ENCODE data around the gene MAGI2. TPM values are rescaled to one million over a fixed set of nuclear protein-coding genes. Genes with fewer than 3 reads are reported as not detected.
"Not testable (repeated sequence)": the region's sequence is repeated elsewhere in the genome, so short reads cannot be mapped to it uniquely, and the experiment has no call there.

The MAGI2 gene
- polyA plus RNA-seq, 1 donor, result 37.2 TPM

DNA sequence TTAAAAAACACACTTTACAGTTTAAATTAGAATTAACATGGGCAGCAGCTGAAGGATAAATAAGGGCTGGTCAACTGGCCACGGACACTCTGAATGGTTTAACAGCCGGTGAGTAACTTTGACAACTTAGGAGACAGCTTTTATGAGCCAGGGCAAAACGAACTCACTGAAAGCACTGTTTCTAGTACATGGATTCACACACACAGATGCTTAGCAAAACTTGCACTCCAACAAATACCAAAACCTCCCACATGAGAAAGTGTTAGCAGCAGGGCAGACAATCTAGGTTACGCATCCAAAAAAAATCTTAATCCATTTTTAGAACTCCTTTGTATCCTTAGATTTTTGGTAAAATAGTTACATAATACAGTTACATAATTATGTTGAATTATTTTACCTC, 1168.5 kb downstream of the MAGI2 start:
- DNase-seq, result no peak

DNA sequence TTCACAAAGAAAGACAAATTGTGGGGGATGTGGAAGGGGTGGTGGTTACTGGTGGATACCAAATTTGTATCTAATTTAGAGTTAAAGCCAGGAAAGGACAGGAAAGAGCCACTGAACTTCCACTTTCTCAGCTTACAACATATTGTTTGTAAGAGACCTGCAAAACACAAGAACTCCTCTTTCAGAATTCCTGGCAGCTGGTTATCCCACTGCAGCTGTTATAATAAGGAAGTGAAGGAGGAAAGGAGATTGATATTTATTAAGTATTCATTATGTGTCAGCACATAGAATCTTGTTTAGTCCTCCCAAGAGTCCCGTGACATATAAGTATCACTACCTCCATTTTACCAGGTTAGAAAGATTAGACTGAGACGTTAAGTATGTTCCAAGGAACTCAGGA, 1173.2 kb downstream of the MAGI2 start:
- DNase-seq, result no peak

DNA sequence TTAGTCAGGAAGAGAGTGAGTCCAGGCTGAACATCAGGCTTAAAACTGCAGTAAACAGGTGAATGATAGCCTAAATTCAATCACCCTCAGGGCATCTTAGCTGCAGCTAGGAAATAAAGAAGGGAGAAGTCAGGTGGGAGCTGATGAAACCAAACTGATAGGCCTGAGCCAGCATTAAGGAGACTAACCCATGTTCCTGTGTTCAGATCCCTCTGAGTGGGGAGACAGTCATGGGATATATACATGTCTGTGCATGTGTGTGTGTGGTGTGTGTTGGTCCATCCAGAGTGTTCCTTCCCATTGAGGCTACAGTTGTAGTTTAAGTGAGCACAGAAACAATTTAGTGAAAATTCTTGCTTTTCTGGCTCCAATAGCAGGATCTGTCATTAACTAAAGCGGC, 1174.0 kb downstream of the MAGI2 start:
- no peak for DNase-seq

DNA sequence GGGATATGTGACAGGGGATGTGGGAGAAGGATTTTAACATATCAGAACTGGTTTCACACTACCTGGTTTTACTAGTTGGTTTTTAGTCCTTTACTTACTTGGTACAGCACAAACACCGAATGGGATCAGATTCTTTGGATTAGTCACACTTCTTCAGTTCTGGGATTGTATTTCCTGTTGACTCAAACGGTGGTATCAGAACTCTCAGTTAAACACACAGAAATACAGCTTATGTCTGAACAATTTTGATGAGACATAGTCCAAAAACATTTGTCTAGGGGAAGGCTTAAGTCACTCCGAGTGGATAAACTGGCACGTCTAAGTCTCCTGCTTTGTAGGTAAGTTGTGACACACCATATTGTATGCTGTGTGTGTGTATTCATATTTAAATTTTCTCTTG, 1174.4 kb downstream of the MAGI2 start:
- DNase-seq, result no peak

DNA sequence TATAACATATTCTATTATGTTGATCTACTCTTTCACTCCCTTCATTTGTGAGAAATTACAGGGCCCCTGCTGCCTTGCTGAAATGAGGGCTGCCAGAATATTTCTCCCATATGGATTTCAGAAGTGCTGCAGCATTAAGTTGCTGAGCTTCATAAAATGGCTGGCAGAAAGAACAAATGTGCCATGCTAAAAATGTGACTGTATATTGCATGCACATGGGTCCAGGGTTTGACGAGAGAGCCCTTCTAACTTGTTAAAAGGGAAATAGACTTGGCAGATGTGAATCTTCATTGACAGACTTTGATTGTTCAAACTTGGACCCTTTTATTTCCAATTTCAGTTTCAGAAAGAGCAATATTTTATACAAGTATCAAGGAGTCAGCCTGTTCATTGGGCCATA, 1186.3 kb downstream of the MAGI2 start:
- no peak for DNase-seq

DNA sequence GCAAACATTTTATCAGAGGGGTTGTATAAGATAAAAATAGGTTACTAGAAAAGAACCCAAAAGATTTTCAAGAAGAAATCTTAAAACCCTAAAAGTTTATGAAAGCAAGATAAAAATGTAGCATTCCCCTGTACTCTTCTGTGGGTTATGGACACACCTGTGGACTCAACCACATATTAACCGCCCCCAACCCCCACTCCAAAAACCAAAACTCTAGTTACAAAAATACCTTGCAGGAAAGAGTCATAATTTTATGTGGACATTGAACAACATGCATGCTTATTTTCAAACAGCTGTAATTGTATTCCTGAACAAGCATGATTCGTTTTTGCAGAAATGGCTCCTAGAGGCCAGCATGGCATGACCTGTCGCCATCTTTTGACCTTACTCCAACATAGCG, 1188.0 kb downstream of the MAGI2 start:
- DNase-seq, result no peak

DNA sequence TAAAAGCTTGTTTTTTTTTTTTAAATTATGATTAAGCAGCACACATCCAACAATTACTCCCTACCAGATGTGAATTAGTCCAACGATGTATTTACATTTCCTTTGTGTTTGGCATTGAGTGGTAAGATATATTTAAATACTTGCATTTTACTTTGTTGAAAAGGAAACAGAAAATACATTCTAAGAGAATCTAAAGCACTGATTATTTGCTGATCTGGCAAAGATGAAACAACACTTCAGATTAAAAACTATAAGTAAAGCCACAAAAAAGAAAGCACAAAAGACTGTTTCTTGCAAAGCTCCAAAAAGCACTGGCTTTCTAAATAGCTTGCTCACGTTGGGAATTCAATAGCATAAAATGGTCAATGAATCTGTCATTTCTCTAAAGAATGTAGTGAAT, 1188.4 kb downstream of the MAGI2 start:
- no peak for DNase-seq

DNA sequence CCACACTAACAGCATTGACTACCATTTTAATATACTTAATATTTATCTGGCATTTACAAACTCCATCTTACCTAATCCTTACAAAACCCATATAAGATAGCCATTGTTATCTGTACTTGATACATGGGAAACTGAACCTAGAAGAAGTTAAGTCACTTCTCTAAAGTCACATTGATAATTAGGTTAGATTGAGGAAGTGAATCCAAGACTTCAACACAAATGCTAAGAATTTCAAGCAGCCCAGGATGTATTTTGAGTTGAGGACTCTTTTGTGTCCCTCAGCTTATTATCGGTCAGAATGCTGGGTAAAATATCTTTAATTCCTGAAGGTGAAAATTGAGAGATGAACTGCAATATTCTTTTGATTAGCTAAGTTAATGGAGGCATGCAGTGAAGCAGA, 1189.4 kb downstream of the MAGI2 start:
- DNase-seq, result no peak

DNA sequence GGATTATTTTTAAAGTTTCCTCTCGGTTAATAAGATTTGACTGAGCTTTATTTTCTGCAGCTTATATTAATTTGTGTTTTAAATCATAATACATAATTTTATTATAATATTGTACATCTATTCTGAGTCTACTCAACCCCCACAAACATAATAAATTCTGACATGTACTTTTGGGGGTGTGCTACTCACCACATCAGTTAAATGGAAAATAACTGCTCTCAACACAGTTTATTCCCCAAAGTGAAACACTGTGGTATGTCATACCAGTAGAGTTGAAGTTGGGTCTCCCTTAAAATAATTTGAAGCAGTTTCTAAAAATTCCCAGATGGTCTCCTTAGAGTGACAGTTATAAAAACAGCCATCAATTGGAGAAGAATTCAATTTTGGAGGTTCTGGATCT, 1191.7 kb downstream of the MAGI2 start:
- DNase-seq, result no peak

DNA sequence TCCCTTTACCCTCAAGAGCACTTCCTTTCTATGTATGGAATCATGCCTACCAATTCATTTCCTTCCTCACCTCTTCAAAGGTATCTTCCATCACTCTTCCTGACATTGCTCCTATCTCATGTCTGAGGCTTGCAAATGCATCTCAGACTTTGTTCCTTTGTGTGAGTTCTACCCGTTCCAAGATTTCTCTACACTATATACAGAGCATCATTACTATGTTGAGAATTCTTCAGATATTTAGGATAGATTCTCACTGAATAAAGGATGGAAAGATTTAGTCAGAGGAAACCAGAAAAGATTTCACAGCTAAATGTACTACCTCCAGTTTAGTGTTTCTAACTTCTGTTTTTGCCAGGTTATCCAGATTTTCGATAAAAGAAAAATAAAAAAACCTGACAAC, 1192.2 kb downstream of the MAGI2 start:
- DNase-seq, result no peak

DNA sequence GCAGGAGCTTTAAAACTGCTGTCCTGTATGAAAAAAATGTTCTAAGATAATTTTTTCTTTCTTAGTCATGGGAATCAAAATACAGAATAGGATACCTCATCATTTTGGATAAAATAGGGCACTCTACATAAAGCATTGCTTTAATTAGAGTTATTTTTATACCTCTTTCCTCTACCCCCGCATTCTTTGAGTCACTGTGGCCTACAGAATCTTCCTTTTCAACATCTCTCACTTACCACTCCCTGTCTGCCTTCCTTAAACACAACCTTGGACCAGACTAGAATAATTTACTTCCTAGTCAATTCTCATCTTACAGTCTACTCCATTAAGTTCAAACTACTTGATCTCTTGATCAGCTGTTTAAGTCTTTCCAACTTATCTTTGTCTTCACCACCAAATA, 1192.6 kb downstream of the MAGI2 start:
- no peak for DNase-seq

DNA sequence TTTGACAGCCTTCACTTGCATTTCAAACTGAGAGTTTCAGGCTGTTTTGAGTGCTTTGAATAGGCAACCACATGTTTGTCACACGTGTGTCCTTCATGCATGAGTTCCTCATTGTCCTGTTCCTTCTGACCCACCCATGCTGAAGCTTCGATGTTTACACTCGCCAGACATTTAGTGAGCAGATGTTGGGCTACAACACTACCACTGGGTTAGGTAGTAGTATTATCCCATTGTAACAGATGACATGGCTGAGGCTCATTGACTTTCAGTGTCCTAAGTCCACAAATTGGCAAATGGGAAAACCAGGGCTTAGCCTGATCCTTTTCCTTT, 1198.8 kb downstream of the MAGI2 start:
- no peak for DNase-seq

DNA sequence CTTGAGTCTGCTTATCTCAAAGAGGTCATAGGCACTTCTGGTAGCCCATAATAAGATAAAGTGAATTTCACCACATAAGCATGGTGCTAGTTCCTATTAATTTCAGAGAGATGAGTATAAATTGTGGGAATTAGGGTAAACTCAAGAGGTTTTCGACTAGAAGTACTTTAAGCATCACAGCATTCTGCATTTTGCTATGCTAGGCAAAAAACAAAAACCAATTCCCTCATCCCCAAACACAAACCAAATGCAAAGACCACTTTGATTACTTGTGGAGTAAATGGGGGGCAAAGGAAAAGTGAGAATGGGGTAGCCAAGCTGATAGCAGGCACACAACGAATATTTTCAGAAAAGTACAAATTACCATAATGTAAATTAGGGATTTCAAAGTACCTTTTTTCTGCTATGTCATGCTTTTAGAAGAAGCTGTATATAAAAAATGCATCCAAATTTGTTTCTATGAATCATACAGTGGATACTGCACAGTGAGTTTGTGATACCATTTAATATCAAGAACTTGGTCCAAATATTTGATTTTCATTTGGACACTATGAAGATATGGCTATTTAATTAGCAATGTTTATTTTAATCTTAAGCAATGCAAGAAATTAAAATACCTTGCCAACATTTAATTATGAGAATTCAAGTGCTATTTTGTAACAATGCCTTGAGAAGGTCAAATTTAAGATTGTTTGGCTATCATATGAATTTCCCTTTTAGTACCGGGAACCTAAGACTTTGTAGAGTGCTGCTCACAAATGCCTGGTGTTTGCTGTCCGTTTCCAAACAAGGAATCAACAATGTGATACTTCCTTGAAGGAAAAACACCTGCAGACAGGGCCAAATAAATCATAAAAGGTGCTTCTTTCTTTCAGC, 1199.4 kb downstream of the MAGI2 start:
- DNase-seq, result no peak

DNA sequence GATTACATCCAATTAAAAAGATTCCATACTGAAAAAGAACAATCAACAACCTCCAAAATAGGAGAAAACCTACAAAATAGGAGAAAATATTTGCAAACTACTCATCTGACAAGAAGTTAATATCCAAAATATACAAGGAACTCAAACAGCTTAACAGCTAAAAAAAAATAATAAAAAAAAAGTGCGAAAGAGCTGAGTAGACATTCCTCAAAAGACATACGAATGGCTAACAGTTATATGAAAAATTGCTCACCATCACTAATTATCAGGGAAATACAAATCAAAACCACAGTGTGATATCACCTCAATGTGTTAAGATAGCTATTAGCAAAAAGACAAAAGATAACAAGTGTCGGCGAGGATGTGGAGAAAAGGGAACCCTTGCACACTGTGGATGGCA, 1204.6 kb downstream of the MAGI2 start:
- DNase-seq, result no peak

DNA sequence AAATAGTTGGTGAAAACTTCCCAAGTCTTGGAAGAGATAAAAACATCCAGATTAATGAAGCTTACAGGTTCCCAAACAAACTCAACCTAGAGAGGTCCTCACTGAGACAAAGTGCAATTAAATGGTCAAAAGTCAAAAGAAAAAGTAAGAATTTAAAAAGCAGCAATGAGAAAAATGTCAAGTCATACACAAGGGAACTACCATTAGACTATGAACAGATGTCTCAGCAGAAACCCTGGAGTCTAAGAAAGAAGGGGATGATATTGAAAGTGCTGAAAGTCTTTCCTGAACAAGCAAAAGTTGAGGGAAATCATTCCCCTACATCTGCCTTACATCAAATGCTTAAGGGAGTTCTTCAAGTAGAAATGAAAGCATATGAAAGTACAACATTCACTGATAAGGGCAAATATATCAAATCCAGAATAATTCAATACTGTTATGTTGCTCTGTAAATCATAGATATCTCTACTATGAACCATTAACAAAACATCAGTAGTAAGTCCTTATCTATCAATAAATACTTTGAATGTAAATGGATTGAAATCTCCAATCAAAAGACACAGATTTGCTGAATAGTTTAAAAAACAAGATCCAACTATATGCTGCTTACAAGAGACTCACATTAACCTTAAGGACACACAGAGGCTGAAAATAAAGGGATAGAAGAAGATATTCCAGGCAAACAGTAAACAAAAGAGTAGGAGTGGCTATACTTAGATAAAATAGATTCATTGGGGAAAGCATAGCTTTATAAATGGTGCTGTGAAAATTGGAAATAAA, 1205.4 kb downstream of the MAGI2 start:
- no peak for DNase-seq

DNA sequence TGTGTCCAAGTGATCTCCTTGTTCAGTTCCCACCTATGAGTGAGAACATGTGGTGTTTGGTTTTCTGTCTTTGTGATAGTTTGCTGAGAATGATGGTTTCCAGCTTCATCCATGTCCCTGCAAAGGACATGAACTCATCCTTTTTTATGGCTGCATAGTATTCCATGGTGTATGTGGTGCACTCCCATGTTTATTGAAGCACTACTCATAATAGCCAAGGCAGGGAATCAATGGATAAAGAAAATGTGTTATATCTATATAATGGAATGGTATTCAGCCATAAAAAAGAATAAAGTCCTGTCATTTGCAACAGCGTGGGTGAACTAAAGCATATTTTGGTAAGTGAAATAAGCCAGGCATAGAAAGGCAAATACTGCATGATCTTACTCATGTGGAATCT, 1213.3 kb downstream of the MAGI2 start:
- DNase-seq, result not testable (repeated sequence)

DNA sequence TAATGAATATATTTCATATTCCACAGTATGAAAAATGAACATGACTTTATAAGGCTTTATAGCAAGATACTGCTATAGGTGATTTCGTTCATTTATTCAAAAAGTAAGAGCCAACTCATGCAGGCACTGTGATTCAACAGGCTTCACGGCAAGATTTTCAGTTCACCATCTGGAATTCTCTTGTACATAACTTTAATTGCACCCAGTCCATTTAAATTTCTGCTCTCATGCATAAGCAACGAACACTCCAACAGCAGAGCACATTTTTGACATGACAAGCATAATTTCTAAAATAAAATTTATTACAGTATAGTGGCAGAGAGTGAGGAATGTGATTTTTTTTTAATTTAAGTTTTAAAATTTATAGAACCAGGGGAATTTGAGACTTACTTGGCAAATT, 1218.8 kb downstream of the MAGI2 start:
- DNase-seq, result no peak

DNA sequence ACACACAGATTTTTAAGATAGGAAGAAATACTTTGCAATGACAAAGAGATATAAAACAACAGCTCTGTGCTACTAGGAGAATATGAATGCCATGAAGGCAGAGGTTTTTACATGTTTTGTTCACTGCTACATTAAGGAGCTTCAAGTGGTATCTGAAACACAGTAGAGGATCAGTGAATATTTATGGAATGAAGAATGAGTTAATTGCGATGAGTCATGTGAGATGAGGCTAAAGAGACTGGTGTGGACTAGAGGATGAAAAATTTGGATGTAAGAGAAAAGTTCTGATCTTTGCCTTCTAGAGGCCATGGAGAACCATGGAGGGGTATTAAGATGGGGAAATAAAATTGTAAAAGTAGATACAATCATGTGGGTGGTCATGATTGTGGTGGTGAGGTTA, 1220.7 kb downstream of the MAGI2 start:
- no peak for DNase-seq

DNA sequence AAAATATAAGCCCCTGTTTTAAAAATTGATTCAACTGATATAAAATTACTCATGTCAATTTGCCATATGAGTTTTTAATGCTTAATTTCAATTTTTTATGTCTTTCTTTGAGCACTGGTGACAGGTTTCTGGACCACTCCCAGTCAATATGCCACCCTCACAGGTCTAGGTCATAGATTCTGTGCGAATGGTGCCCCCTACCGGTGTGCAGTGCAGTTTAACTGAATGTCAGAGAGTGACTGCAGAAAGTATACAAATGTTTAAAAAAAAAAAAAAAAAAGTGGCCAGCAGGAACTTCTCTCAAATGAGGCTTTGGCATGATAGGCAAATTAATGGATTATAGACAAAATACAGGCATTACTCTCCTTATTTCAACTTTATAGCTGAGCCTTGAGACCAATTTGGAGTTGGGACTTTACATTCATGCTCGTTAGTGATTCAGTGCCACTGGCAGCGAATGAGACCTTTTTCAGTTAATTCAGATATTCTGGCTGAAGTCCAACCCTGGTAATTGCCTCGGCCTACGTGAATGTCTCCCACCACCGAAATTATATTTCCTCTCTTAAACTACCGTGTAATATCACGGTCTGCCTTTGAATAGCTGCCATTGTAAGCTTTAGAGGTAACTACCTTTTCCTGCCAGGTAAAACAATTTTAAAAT, 1227.3 kb downstream of the MAGI2 start:
- peak; percentile 19 for DNase-seq

DNA sequence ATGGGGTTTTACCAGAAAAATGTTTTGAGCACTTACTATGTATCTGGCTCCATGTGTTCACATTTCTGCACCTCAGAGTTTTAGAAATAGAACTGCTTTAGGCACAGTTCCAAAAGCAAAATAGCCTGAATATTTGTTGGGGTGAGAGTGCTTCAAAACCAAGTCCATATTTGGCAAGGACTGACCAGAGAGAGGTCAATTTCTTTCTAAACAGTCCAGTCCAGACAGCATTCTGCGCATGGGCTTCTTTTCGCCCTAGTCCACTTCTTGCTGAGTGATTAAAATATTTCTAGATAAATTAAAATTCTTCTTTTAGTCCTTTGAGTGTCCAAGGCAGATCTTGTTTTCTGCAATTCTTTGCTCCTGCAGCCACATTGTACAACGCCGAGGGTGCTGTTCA, 1227.9 kb downstream of the MAGI2 start:
- DNase-seq, result peak; percentile 15

DNA sequence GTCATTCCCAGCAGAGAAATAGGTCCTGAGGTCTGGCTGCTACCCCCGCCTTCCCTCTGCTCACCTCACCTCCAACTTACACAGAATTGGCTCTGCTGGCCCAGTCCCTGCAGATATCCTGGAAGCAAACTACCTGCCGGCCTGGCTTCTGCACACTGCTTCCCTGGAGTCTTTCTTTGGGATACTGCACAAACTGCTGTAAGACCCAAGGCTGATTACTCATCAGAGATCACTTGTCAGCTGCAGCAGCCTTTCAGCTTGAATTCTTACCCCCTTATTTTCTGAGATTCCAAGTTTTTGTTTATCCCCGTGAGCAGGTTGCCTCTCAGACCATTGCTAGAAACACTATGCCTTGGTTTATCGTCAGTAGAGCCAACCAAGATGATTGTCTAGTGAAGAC, 1228.5 kb downstream of the MAGI2 start:
- no peak for DNase-seq

DNA sequence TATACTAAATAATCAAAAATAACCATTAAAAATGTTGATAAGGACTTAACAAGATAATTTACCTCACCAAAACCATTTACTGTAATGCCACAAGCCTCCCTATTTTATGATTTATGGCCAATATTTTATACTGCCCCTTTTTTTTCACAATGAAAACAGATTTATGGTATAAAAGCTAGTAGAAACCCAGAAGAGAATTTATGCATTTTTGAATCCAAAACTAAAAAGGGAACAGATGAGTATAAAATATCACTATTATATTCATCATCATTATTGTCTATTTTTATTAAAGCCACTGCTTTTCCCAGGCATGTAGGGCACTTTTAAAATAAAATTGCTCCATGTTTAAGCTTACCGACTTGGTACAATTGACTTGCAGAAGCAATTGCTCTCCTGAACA, 1229.9 kb downstream of the MAGI2 start:
- no peak for DNase-seq

Measured in left kidney (tissue), 2 donors.